Ovary (tissue), 3 donors: ENCODE measurements around the gene ANXA10.

Source experiments
- POLR2A ChIP-seq: fragments of 450-650 bp; IDR thresholded peaks from one replicate; pipeline ENCODE4 v1.6.1; 2017; ENCODE audit warnings: antibody characterized with exemption, mild to moderate bottlenecking, moderate library complexity
- TF ChIP-seq, protein P1 (sequence below), 3 donors: fragments of 450-650 bp in 2 of 3; fragments of 200-600 bp in 1 of 3; IDR thresholded peaks; one replicate each; pipeline versions ENCODE4 v1.5.1 to v1.8.0; 2016 to 2022; ENCODE audit warnings: antibody characterized with exemption in 3 of 3, mild to moderate bottlenecking in 1 of 3
- donor health status: DM: no; HTN: no; CAD: no.

DNA sequence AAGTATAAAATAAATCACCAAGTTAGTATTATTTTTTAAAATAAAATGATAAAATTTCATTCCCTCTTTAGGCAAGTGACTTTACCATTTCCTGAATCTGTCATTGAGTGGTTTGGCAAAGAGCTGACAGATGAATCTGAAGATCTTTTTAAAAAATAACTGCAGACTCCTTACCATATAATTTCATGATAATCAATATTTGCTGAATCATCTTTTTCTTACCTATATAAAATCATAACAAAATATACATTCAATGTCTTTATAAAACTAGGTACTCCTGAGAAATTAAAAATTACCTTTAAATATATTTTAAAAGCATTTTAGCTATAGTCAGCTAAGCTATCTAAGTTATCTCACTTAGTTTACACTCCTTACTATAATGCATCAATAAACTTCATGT, 17.2 kb downstream of the ANXA10 start:
- TF ChIP-seq, protein P1, sequence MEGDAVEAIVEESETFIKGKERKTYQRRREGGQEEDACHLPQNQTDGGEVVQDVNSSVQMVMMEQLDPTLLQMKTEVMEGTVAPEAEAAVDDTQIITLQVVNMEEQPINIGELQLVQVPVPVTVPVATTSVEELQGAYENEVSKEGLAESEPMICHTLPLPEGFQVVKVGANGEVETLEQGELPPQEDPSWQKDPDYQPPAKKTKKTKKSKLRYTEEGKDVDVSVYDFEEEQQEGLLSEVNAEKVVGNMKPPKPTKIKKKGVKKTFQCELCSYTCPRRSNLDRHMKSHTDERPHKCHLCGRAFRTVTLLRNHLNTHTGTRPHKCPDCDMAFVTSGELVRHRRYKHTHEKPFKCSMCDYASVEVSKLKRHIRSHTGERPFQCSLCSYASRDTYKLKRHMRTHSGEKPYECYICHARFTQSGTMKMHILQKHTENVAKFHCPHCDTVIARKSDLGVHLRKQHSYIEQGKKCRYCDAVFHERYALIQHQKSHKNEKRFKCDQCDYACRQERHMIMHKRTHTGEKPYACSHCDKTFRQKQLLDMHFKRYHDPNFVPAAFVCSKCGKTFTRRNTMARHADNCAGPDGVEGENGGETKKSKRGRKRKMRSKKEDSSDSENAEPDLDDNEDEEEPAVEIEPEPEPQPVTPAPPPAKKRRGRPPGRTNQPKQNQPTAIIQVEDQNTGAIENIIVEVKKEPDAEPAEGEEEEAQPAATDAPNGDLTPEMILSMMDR (IDR thresholded peaks at IDR 0.05): no peak
- no peak for TF ChIP-seq POLR2A
